ENCODE measurements around the gene IDS.
A peak's percentile ranks its signal among the peaks of the same experiment; 100 is the strongest.
"Not testable (repeated sequence)": the region's sequence is repeated elsewhere in the genome, so short reads cannot be mapped to it uniquely, and the experiment has no call there.

The IDS gene

DNA sequence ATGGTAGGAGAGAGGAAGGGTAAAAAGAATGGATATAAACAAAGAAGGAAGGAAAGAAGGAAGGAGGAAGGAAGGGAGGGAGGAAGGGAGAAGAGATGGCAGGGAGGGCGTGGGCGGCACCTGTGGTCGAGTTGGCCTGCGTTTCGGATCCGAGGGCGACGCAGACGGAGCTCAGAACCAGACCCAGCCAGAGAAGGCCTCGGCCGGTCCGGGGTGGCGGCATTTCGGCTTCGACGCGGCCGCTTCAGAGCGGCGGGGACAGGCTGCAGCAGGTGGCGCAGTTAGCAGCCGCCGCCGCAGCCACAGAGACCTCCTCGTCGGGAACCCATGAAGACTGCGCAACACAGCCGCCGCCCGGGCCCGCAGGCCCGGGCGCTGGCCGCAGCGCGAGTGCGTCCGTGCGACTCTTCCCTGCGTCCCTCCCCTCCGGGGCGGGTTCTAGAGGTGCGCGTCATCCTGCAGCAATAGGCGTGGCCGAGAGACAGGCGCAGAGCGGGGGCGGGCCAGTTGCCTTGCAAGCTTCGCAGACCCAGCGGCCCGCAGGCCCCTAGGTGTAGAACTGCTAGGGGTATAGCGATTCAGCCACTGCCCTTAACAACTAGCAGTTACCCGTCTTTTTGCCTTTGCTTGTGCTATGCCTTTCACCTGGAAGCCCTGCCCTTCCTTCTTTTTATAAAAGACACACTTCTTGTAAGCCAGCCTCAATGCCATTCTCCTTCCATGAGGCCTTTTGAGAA lies at the start of gene IDS:
Gene IDS (minus strand): TSS at position 392 of the 737 bp plus-strand sequence. CDS start 169 bp downstream, at position 223.
- DNase-seq: peak; percentile 76

DNA sequence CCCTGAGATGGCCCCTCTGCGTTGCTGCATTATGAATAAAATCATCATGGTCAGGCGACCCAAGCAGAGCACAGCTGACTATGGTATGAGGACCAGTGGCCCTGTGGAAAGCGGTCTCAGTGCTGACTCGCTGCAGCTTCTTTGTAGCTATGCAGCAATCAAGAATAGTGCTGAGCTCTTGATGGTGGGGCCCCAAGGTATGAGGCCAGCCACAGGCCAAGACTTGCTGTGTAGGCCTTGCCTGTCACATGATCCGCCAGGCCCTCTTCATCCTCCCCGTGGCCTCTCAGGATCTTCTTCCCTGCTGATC lies 46.8 kb upstream of the IDS start:
- not testable (repeated sequence) for DNase-seq

GRCh38 chrX:149551245-149551938 lies 46.3 kb upstream of the IDS start:
- not testable (repeated sequence) for DNase-seq

GRCh38 chrX:149550454-149550853 lies 45.3 kb upstream of the IDS start:
- DNase-seq: not testable (repeated sequence)

- not testable (repeated sequence) for DNase-seq
Observed at GRCh38 chrX:149549701-149550100, 44.6 kb upstream of the IDS start, which contains the start of gene HSFX3. Gene HSFX3 (minus strand): TSS chrX:149549924. CDS start chrX:149549852, 72 bp downstream.

DNA sequence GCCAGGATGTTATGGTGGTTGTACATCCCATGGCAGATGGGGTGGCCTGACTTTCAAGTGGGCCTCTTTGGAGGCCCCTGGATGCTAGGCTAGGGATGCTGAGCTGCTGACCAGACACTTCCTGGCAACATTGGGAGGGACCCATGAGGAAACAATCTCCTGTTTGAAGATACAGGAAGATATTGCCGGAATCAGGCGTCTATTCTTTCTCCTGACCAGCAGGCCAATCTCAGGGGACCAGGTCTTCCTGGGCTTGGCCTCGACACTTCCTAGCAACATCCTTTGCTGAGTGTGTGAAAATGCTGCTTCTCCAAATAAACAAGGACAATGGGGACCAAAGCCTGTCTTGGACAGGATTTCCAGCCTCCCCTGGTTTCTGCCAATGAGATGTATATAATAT lies 42.7 kb upstream of the IDS start:
- DNase-seq: not testable (repeated sequence)

DNA sequence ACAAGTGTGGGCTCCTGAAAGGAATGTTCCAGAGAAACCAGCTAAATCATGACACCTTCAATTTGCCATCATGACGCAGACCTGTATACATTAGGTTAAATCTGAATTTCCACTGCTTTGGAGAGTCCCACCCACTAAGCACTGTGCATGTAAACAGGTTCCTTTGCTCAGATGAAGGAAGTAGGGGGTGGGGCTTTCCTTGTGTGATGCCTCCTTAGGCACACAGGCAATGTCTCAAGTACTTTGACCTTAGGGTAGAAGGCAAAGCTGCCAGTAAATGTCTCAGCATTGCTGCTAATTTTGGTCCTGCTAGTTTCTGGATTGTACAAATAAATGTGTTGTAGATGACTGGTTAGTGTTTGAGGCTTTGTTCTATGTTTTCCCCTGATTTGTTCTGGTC lies 41.9 kb upstream of the IDS start:
- not testable (repeated sequence) for DNase-seq

DNA sequence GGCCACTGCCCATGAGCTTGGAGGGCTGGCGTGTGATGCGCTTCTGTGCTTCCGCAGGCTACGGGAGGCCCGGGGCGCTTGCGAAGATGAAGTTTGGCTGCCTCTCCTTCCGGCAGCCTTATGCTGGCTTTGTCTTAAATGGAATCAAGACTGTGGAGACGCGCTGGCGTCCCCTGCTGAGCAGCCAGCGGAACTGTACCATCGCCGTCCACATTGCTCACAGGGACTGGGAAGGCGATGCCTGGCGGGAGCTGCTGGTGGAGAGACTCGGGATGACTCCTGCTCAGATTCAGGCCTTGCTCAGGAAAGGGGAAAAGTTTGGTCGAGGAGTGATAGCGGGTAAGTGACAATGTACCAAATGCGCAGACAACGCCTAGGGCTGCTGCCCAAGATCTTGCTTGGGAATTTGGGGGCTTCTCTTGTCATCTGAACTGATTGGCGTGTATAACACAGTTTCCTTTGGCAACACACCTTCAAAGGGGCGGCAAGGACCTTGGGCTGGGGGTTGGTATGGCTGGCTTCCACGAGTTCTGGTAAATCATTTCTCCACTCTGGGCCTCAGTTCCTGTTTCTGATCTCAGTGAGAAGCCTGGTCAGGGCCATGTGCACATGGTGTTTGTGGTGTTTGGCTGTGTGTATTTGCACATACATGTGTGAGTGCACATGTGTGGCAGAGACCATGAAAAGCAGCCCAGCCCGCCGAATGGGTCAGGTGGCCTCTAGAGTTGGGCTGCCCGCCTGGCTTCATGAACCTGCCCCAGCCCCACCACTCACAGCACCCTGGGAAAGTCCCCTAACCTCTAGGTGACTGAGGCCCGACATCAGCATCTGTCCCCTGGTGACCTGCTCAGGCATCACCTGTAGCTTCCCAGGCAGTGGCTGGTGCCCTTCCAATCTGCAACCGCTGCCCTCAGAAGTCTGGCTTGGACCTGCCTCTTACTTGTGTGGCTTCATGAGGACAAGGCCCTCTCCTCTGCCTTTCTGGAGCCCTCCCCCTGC lies 40.7 kb upstream of the IDS start:
- DNase-seq: peak; percentile 1

GRCh38 chrX:149541521-149542047 lies 36.5 kb upstream of the IDS start:
- no peak for DNase-seq

DNA sequence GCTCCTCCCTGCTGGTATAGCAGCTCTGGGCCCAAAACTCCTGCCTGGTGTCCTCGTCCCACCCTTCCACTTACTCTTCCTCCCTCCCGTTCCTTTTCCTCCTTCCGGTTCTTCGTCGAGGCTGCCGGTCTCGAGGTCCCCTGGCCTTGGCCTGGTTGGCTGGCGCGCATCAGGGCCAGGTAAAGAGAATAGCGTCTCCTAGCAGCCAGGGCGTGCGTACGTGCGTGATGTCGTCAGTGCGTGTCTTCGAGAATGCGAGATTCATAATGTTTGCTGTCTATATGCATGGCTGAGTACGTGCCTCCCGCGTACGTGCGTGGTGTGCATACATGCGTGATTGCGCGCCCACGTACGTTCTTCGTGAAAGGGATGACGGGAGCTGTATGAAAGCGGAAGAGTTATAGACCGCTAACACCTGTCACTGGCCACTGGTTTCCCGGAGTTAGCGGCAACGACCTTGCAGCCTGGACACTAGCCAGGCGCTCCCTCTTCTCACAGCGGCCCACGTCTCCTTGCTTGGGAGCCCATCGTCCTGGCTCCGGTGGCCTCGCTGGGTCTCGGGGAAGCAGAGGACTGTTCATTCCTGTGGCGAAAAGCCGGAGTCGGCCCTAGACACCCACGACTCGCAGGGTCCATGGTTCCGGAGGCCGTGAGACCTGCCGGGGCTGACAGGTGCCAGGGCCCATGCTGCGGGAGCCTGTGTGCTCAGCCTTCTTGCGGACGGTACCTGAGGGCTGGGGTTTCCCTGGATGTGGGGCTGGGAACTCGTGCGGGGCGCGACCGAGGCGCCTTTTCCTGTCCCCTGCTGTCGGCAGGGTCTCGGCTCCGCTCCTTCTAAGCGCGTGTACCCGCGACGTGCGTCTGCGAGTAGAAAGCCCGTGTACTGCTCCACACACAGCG lies 35.8 kb upstream of the IDS start, which contains the start of gene EOLA1:
Gene EOLA1 (plus strand): TSS at position 392 of the 900 bp plus-strand sequence. CDS start 4,619 bp downstream, outside the sequence.
- DNase-seq: peak; percentile 97

DNA sequence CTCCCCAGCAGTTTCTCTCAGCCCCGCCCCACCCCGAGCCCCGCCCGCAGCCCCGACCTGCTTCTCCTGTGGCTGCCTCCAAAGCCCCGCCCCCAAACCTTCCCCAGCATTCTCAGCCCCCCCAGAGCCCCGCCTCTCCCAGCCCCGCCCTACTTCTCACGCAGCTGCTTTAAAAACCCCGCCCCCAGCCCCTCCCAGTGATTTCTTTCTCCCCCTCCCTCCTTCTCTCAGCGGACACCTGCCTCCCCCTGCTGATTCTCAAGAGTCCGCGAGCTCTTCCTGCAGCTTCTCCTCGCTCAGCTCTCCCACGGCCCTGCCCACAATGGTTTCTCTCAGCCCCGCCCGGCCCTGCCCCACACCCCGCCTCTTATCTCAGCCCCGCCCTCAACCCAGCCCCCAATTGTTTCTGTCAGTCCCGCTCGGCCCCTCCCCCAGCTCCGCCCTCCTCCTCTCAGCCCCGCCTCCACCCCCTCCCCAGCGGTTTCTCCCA lies 35.1 kb upstream of the IDS start:
- DNase-seq: peak; percentile 73

DNA sequence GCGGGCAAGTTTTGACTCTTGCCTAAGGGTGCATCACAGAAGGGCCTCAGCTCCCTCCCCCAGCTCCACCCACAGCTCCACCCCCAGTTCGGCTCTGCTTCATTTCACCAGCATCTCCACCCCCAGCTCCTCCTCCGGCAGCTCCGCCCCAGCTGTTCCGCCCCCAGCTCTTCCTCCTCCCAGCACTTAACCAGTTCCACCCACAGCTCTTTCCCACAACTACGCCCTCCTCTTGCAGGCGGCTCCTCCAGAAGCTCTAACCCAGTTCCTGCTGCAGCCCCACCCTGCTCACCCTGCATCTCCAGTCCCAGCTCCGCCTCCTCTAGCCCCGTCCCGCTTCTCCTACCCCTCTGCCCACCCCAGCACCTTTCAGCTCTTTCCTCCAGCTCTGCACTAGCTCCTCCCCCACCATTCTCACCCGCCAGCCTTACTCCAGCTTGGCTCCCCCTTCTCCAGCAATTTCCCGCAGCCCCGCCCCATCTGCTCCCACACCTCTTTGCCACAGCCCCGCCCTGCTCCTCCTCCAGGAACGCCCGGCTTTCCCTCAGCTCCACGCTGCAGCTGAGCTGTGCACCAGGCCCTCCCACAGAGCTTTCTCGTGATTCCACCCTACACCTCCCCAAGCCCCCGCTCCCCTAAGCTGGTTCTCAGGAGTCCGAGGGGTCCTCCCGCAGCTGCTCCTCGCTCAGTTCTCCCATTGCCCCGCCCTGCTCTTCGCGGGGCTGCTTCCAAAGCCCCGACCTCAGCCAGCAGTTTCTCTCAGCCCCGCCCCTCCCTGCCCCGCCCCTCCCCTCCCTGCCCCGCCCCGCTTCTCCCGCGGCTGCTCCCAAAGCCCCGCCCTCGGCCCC lies 34.4 kb upstream of the IDS start:
- peak; percentile 93 for DNase-seq

DNA sequence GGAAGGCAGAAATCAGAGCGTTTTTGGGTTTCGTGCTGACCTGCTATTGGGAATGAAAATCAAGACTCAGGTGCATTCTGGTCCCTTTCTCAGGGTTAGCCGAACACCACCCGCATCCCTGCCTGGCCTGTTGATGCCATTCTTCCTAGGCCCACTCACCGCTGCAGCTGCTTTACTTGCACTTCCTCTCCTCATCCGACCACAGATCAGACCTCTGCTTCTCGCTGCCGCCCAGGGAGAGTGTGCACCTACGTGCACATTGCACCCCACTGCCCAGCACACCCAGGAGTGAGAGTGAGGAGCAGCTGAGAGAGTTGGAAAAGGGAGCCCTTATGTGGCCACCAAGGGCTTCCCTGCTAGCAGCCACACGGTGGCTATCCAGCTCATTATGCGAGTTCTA lies 32.4 kb upstream of the IDS start:
- DNase-seq: peak; percentile 1

DNA sequence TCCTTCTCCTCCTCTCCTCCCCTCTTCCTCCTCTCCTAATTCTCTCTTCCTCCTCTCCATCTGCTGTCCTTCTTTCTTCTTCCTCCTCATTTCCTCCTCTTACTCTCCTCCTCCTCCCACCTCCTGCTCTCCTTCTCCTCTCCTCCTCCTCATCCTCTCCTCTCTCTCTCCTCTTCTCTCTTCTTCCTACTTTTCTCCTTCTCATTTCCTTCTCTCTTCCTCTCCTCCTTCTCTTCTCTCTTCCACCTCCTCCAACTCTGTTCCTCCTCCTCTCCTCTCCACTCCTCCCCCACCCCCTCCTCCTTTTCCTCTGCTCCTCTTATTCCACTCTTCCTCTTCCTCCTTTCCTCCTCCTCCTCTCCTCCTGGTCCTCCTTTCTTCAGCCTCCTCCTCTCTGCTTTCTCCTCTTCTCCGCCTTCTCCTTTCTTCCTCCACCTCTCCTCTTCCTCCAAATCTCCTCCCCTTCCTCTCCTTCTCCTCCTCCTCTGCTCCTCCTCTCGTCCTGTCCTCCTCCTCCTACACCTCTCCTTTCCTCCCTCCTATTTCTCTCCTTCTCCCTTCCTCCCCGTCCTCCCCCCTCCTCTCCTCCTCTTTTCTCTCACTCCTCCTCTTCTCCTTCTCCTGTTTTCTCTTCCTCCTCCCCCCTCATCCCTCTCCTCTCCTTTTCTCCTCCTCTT lies 30.0 kb upstream of the IDS start:
- DNase-seq: not testable (repeated sequence)

DNA sequence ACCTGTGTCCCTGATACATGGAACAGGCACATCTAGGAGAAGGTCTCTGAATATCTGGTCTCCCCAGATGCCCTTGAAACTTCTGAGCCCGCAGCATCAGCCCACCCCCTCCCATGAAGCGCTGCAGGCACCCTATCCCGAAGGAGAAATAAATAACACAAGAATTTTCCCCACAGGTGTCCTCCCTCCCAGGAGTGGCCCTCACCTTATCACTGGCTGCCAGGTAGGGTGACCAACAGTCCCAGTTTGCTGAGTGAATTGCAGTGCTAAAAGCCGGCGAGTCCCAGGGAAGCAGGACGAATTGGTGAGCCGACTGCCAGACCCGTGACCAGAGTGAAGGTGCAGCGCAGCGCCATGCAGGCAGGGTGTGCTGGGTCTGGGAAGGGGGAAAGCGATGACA lies 28.9 kb upstream of the IDS start:
- not testable (repeated sequence) for DNase-seq

DNA sequence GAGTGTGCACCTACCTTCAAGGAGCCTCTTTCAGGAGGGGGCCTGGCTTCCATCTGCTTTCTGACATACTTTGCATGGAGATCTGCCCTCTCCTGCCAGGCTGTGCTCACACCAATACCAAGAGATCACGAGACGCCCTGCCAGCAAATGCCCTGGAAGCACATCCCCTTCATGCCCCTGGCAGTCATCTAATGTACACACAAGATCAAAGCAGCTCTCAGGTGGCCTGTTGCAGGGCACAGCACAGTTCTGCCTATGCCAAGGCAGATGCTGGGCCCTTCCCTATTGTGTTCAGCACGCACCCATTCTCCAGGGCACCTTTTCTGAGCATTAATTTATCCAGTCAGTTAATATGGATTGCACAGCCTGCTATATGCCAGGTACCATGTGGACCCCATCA lies 27.8 kb upstream of the IDS start:
- DNase-seq: not testable (repeated sequence)

DNA sequence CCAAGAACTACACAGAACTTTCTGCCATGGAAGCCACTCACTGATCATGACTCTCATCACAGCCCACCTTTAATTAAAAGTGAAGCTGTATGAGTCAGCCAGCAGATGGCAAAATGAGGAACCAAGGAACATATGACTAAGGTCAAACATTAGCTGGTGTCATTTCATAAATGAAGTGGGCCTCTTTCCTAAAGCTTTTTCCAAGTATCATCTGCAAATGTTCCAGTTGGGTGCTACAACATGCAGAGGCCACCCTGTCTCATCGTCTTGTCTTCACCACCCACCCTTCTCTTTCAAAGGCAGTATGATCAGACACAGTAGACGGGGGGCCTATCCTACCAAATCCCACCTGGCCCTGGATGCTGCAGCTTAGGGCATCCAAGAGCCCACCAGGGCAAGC lies 26.5 kb upstream of the IDS start:
- peak; percentile 67 for DNase-seq

DNA sequence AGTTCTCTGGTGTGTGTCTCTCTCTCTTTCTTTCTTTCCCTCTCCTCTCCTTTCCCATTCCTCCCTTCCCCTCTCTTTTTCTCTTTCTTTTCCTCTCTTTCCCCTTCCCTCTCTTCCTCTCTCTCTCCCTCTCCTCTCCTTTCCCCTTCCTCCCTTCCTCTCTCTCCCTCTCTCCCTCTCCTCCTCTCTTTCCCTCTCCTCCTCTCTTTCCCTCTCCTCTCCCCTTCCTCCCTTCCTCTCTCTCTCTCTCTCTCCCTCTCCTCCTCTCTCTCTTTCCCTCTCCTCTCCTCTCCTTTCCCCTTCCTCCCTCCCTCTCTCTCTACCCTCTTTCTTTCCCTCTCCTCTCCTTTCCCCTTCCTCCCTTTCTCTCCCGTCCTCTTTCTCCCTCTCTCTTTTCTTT lies 23.3 kb upstream of the IDS start:
- DNase-seq: no peak

GRCh38 chrX:149527705-149528104 lies 22.6 kb upstream of the IDS start:
- peak; percentile 24 for DNase-seq
